Stimulated activated CD4-positive, alpha-beta T cell treated with anti-CD3 and anti-CD28 coated beads, Interleukin-4, amount 100 ng/mL, for 24 hours (primary cell): ENCODE measurements around the gene GRIK4.

Source experiments
- DNase-seq: peaks from one replicate; pipeline ENCODE4 v3.0.0-alpha.2; 2020

The GRIK4 gene

DNA sequence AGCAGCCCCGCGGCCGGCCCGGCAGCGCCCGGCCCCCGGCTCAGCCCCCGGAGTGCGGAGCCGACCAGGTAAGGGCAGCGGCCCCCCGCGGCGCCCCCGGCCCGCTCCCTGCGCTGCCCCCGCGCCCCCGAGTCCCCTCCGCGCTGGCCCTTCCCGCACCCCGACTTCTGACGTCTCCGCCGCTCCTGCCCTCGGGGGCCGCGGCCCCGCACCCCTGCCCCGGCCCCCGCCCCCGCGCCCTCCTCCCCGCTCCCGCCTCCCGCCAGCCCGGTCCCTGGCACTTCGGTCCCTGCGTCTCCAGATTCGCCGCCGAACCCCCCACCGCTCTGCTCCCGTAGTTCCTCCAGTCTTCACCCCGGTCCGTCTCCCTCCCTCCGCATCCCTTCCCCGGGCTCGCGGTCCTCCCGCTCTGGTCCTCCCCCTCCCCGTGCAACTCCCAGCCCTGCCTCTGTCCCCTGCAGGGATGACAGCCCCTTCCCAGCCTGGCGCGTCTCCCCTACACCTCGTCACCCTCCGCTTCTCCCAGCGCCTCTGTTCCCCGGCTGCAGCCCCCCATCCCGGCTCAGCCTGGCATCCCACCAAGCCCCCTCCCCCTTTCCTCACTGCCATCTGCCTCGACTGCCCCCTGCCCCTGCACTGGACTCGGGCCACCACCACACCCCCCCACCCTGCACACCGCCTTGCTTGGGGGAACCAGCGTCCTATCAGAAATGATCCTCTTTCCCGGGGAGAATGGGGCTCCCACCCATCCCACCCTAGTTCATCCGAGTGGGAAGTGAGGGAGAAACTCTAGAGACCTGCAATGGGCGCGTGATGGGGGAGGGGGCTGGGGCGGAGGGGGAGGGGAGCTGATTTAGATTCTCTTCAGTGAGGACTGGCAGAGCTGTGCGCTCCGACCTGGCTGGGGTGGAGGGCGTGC lies 531 bp downstream of the GRIK4 start:
- no peak for DNase-seq

DNA sequence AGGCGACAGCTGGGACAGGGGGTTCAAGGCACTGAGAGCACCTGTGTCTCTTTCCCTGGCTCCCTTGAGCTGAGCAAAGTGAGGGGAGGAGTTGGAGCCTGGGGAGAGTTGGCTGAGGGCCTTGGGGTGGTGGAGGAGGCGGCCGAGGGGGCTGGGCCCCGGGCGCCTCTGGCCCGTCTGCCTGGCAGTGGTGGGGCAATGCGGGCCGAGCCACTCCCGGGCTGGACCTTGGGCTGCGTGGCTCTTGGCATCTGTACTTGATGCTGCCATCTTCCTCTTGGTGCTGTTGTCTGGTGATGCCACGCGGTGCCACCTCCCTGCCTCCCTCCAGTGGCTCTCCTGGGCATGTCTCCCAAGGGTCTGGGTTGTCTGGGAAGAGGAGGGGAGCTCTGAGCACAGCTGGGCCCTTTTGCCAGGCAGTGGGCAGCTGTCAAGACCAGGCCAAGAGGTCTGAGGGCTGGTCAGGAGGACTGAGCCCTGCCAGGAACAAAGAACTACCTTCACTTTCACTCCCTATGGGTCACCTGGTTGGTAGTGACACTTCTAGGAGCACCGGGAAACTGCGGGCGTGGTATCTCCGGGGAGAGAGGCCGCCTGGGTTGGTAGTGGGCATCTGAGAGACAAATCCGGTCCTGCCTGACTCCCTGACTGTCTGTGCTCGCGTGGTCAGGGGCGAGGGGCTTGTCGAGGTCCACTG lies 1.3 kb downstream of the GRIK4 start:
- DNase-seq: no peak

DNA sequence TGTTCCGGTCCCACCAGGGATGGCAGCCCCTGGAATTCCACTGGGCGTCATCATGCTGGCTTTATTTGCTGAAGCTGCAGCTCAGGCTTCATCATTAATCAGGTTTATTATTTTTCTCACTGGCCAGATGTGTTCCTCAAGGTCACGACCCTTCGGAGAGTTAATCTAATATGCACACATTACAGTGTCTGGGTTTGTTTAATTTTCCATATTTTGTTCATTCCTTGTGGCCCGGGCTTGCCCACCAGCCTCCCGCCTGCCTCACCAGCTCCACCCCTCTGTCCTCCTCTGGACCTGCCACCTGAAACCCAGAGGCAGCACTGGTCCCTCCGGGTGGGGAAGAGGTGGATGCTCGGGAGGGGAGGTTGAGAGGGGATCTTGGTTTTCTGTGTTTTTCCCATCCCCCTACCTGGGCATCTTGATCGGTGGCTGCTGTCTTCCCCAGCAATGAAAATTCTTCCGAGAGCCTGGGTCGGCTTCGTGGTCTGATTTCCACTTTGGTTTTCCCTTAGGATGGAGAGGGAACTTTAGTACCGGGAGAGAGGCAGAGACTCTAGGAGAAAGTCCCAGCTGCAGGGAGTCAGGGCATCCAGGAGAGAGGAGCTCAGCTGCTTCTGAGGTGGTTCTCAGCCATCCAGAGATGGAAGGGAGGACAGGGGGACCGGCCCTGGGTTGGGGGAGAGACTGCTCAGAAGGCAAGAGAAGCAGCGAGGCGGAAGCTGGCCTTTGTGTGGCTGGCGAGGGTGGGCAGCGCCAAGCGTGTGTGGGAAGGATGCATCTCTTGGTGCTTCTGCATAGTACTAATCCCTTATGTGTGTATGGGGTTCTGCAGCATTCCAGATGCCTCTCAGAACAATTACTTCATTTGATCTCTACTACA lies 2.1 kb downstream of the GRIK4 start:
- no peak for DNase-seq

DNA sequence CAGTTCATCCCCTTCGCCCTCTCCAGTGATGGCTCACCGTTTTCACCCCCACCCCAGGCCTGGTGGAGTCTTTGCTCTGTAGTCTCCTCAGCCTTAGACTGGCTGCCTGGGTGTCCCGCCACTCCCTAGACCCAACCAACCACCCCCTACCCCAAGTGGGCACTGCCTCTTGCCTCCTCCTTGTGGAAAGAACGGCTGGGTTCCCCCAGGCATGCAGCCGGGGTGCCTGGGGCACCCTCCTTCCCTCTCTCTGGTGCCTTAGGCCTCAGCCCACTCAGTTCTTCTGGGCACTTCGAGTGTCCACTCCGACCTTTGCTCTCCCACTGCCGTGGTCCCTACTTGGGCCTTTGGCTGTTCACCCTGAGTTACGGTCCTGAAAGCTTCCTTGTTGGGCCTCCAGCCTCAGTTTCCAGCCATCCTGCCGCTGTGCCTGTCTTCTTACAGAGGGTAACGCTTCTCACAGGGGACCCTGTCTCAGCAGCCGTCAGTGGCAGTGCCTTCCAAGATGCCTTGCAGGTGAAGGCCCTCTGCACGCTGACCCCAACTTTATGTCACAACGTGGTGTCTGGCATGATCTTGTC lies 3.1 kb downstream of the GRIK4 start:
- DNase-seq: no peak

DNA sequence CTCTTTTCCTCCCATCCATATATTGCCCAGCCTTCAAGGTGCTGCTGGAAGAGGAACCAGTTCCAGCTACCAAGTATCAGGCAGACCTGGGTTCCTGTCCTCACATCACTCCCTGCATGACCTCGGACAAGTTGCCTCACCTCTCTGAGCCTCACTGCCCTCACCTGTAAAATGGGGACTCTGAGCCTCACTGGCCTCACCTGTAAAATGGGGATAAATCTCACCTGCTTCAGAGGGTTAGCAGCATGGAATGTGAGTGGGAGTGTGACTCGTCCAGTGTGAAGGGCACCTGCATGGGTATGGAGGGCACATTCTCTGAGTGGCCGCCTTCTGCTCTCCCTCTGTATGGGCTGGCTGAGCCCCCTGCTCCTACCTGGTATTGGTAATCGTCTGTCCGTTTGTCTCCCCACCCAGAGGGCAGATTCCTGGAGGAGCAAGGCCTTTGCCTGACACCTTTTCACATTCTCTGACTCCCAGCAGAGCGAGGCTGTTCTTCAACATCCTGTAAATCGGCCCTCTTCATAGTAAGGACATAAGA lies 3.7 kb downstream of the GRIK4 start:
- no peak for DNase-seq

DNA sequence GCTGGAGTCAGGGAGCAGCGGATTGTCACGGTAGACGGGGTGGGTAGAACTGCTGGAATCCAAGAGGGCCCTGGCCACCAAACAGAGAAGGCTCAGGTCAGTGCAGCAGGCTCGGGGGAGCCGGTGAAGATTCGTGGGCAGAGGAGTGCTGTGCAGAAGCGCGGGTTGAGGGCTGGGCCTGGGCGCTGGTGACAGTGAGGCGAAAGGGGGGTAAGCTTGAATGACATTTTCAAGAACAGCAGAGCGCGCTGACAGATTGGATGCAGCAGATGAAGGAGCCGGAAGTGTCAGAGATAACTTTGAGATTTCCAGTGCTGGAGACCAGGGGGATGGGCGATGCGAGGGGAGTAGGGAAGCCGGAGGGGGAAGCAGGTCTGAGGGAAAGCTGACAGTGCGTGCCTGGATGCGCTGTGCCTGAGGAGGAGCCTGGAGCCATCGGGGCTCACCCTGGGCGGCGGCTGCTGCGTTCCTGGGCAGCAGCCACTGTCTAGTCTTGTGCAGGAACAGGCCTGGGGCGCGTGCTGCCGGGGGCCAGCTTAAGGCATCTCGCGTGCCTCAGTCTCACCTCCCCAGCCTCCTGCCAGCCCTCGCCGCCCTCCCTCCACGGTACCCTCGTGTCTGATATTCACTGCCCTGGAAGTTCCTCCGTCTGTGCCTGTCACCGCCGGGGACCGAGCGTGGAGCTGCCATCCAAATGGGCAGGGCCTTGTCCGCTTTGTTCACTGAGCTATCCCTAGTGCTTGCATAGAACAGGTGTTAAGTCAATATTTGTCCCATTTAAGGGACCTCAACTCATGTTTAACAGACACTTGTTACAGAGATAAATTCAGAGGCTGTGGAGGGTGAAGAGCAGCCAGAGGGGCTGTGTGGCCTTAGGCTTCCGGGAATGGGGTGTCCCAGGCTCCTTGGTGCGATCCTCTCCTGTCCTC lies 5.2 kb downstream of the GRIK4 start:
- no peak for DNase-seq

DNA sequence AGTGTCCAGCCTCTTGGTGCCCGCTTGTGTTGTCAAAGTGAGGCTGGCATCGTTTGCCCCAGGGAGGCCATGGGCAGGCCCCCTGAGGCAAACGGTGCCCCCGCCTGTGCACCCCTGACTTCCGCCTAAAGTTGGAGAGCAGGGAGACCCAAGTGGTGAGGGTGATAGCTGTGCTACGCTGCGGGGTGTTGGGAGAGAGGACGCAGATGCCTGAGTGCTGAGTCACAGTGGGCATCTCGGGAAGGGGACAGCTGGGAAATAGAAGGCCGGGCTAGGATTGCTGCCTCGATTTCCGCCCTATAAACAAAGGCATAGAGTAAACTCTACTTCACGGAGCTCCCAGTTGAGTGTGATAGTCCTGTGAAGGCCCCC lies 5.8 kb downstream of the GRIK4 start:
- no peak for DNase-seq

DNA sequence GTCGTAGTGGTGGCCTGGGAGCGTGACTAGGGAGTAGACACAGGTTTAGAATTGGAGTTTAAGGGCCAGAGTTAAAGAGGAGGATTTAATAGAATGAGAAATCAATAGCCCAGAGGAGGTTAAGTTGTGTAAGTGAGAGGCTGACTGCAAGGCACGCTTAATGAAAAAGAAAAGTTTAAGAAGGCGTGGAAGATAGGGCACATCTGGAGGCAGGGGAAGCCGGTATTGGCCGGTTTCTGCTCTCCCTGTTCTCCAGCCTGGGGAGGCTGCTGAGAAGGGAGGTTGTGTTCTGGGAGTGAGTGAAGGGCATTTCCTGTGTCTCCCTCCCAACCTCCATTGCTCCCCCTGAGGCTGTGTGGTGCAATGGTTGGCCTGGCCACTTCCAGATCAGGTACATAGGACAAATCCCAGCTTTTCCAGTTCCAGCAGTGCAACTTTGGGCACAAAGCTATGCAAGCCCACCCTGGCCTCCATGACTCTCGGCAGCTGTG lies 6.3 kb downstream of the GRIK4 start:
- DNase-seq: no peak

DNA sequence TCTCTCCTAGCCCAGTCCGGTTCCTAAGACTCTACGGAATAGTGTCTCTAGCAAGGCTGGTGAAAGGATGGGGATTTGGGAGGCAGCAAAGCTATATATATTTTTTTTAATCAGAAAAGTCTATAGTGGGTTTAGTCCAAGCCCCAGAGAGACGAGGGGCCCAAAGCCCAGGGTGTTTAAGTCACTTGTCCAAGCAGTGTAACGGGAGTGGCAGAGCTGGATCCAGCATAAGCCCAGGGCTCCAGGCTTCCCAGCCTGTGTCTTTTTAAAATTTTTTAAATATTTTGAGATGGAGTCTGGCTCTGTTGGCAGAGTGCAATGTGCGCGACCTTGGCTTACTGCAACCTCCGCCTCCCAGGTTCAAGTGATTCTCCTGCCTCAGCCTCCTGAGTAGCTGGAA lies 6.8 kb downstream of the GRIK4 start:
- no peak for DNase-seq

DNA sequence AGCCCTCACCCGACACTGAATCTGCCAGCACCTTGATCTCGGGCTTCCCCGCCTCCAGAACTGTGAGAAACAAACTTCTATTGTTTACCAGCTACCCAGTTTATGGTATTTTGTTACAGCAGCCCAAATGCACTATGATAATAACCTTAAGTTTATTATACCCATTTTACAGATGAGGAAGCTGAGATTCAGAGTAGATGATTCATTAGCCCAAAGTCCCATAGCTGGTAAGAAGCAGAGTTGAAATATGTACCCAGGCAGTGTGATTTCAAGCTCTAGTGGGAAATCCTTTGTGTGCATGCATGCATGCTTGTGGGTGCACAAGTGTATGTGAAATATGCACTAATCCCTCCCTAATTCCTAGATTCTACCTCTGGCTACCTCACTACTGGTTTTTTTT lies 7.9 kb downstream of the GRIK4 start:
- DNase-seq: no peak

DNA sequence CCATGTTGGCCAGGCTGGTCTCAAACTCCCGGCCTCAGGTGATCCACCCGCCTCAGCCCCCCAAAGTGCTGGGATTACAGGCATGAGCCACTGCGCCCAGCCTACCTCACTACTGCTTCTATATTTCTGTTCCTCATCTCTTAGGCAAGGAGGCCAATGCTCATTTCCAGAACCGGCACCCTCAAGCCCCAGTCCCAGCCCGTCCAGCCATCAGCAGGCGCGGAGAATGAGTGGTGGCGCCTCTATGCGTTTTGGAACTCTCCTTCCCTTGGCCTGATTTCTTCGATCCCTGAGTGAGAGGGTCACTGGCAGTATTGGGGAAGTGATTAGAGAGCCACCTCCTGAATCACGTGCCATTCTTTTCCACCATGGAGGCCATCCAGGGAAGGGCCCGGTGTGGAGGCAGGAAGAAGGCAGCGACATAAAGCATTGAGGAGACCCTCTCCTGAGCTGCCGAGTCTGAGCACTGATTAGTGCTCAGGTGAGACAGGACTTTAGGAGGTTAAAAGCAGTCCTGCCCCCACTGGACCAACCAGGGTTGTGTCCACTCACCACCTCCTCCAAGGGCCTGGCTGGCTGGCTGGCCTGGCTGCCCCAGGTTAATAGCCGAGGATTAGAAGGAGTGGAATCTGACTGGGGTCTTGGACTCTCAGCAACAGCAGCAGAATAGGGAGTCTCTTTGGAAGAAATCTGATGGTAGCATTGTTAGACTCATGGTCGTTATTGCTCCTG lies 8.7 kb downstream of the GRIK4 start:
- no peak for DNase-seq

DNA sequence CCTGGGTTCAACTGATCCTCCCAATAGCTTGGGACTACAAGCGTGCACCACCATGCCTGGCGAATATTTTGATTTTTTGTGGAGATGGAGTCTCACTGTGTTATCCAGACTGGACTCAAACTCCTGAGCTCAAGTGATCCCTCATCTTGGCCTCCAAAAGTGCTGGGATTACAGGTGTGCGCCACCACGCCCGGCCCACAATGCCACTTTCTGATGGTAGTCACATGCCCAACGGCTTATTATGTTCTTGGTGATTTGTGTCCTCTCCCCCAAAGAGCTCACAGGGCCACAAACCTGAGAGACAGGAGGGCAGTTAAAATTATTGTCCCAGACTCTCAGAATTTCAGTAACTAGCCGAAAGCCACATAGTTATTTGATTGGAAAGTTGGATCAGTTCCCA lies 9.6 kb downstream of the GRIK4 start:
- DNase-seq: no peak

DNA sequence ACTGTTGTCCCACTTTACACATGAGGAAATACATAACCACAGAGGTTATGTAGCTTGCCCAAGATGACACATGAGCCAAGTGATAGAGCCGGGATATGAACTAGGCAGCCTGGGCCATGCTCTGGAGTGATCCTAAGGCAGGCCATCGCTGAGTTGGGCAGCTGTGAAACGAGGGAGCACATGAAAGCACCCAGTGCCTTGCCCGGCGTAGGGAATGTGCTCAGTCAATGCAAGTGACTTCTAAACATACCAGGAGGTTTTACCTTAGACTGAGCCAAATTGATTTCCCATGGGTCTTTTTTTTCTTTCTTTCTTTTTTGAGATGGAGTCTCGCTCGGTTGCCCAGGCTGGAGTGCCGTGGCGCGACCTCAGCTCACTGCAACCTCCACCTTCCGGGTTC lies 10.5 kb downstream of the GRIK4 start:
- DNase-seq: no peak

DNA sequence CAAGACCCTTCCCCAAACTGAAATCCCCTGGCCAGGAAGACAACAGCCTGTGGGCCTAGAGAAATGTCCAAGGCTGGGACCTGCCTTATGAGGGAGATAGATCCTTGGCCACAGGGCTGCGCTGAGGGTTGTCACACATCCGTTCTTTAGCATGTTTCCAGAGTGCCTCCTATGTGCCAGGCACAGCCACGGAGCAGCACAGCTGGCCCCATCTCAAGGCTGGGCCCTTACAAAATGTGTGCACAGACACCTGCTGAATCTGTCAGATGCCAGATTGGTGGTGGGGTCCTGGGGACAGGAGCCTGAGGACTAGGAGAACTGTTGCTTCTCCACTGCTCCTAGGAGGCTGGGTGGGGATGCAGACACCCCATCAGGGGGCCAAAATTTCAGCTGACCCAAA lies 11.2 kb downstream of the GRIK4 start:
- DNase-seq: no peak

DNA sequence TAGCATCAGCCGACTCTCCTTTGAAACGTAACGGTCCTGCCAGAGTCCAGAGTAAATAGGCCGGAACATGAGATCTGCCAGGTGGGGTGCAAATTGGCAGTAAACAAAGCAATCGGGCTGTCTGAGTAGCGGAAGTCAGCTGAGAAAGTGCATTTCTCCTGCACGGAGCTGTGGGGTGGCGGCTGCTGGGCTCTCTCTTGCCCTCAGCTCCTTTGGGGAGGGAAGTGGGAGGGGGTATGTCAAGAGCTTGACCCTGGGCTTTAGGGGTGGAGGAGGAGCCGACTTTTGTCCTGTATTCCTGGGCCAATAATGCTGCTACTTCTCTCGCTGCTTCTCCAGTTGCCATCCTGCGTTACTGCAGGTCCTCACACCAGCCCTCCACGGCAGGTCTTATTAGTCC lies 11.6 kb downstream of the GRIK4 start:
- DNase-seq: no peak

DNA sequence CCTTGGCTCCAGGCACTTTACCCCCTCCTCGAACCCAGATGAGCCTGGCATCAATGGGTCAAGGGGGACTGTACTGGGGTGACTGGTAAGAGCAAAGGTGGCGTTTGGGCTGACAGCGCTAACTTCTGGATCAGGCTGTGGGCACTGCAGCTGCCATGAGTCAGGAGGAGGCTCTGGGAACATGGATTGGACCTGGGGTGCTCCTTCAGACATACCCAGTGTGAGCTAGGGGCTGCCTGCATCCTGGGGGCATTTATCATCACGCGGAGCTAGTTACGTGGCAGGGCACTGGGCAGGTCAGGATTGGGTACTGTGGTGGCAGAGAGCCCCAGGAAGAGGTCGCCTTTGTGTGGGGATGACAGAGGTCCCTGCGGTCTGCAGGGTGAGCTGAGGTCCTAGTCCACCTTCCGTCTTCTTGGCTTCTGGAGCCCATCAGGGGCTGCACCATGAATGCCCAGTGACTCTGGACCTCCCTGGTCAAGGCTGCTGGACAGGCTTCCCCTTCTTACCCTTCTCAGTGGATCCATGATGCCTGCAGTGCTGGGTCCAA lies 13.1 kb downstream of the GRIK4 start:
- no peak for DNase-seq

DNA sequence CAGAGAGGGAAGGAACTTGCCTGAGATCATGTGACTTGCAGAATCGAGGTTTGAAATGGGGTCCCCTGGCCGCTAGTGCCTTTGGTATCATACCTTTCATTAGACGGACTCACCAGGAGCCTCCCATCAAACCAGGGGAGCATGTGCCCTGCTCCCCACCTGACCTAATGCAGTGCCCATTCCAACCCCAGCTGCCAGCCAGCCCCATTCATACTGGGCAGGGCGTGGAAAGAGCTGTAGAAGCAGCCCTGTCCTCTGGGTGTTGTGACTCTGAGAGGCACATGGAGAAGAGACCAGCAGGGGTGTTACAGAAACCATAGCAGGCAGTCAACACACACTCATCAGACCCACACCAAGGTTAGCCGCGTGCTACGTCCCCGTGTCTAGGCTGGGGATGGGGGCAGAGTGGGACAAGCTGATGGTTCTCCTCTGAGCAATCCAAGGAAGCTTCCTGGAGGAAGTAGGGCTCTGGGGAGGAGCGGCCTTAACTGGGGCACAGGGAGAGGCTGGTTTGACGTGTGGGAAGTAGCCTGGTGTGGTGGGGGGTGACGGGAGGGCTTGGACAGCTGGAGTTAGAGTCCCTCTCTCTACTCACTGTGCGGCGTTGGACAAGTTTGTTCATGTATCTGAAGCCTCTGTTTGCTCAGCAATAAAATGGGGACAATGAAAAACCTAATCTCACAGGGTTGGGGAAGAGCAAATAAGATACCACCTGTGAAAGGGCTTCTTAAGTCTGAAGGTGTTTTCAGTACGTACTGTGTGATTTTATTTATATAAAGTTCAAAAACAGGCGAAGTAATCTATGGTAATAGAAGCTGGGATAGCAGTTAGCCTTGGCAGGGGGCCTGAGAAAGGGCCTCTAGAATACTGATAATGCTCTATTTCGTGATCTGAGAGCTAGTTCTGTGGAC lies 14.0 kb downstream of the GRIK4 start:
- DNase-seq: no peak

DNA sequence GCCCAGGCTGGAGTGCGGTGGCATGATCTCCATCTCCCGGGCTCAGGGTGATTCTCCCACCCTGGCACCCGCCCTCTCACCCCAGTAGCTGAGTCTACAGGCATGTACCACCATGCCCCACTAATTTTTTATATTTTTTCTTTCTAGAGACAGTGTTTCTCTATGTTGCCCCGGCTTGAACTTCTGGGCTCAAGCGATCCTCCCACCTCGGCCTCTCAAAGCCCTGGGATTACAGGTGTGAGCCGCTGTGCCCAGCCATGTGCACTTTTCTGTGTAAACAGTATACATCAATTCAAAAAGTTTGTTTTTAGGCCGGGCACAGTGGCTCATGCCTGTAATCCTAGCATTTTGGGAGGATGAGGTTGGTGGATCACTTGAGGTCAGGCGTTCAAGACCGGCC lies 14.7 kb downstream of the GRIK4 start:
- no peak for DNase-seq

DNA sequence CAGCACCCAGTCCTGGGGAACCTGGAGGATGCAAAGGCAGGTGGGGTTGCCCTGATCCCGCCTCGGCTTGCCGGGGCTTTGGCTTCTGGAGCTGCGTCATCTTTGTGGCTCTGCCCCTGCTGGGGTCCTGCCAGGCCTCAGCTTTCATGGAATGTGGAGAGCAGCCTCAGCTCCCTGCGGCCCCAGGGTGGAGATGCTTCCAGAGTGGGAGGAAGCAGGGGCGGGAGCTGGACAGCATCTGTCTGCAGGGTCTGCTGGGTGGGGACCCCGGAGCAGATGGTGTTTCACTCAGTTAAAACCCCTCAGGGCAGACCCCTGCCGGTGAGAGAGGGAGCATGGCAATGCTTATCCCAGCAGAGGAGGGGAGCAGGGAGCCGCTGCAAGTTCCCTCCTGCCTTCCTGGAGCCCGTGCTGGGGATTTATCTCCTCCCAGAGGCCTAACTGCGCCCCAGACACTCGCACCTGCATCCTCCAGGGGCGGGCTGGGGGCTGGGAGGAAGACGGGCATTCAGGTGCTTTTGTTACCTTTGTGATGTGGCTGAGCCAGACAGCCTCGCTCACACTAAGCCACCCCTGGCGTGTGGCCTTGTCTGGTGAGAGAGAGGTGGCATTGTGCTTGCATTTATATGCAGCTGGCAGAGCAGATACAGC lies 15.7 kb downstream of the GRIK4 start:
- DNase-seq: no peak
